Ascending aorta (tissue), 2 donors: Measurements from ENCODE around the gene MCRIP2. TPM values are rescaled to one million over a fixed set of nuclear protein-coding genes. Genes with fewer than 3 reads are reported as not detected.

Experiments used
- DNase-seq, 2 donors: peaks; one replicate each; pipeline ENCODE4 v3.0.0-alpha.2; 2019; ENCODE audit warnings: low spot score in 2 of 2
- H3K27ac ChIP-seq, 2 donors: fragments of 200-600 bp; sonication (generic); one replicate each; pipeline ENCODE4 v1.5.1; 2016 to 2017; ENCODE audit warnings: mild to moderate bottlenecking in 1 of 2
- H3K27me3 ChIP-seq: fragments of 200-600 bp; sonication (generic); one replicate; pipeline ENCODE4 v1.5.1; 2017
- H3K36me3 ChIP-seq, 2 donors: fragments of 200-600 bp; sonication (generic); one replicate each; pipeline ENCODE4 v1.5.1; 2016
- H3K4me1 ChIP-seq, 2 donors: fragments of 200-600 bp; sonication (generic); one replicate each; pipeline ENCODE4 v1.5.1; 2016 to 2017; ENCODE audit warnings: mild to moderate bottlenecking in 1 of 2
- H3K4me3 ChIP-seq, 2 donors: fragments of 200-600 bp; sonication (generic); one replicate each; pipeline ENCODE4 v1.5.1; 2016 to 2017; ENCODE audit warnings: mild to moderate bottlenecking in 1 of 2
- H3K9me3 ChIP-seq, 2 donors: fragments of 200-600 bp; sonication (generic); one replicate each; pipeline ENCODE4 v1.5.1; 2016
- intact Hi-C: fragments of 100-400 bp; cut with DNase I; formaldehyde crosslinking; loops from one replicate; pipeline ENCODE4 v1.15.1; 2023
- total RNA-seq: library from RNA; depleted of rRNA; stranded (reverse); fragments of >200 nt; gene quantifications from one replicate; pipeline ENCODE4 v1.1.0, GENCODE V29; 2016
- TF ChIP-seq, protein P1 (sequence below), 3 experiments: fragments of 200-600 bp in 2 of 3; fragments of 450-650 bp in 1 of 3; sonication (generic) in 2 of 3; IDR thresholded peaks; one replicate each; pipeline ENCODE4 v1.5.1; 2016 to 2019; ENCODE audit warnings: antibody characterized with exemption in 3 of 3, mild to moderate bottlenecking in 1 of 3, moderate library complexity in 1 of 3

MCRIP2 gene
- total RNA-seq, 1 donor from 2014 or later, result 92.9 TPM

DNA sequence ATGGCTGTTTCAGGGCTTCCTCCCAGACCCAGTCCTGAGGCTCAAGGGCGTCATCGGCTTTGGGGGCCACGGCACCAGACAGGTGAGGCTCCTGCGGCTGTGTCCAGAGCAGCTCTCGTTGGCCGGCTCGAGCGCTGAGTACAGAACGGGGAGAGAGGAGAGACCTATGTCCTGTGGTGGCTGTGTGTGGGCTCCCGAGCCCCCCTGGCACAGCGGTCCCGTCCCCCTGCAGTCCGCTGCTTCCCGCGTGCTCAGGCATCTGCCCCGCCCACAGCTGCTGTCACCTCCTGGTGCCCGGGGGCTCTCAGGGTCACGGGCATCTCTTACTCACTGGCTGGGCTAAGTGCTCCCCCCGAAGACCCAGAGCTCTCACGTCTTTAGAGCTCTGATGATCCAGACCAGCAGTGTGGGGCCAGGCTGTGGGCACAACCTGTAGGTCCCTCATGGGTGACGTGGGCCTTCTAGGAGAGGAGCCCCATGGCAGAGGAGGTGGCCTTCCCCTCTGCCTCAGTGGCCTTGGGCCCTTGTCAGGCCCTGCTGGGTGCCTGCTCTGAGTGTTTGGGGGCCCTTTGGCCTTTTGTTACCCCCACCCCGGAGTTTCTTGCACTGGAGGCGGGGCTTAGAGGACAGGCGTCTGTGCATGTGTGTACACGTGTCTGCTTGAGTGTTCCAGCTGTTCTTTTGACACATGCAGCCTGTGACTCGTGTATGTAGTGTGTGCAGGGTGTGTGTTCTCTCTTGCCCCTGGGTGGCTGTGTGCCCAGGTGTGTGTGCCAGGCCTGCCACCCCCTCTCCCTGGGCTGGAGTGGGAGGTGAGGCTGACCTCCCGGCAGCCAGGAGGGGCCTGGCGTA, 11.1 kb downstream of the MCRIP2 start:
- no peaks in the 10 kb centered on the region for H3K27me3 ChIP-seq
- H3K4me3 ChIP-seq, result no peak overlapping the region
- H3K27ac ChIP-seq, result no peak overlapping the region
- H3K4me1 ChIP-seq, result peaks cover 9 to 17% of the 10 kb centered on the region in 2 donors
- peaks cover 4 to 7% of the 10 kb centered on the region in 2 donors for H3K36me3 ChIP-seq
- intact Hi-C loops, result no loop called here
- no peaks in the 10 kb centered on the region for H3K9me3 ChIP-seq
- no peak for DNase-seq
- TF ChIP-seq, protein P1, sequence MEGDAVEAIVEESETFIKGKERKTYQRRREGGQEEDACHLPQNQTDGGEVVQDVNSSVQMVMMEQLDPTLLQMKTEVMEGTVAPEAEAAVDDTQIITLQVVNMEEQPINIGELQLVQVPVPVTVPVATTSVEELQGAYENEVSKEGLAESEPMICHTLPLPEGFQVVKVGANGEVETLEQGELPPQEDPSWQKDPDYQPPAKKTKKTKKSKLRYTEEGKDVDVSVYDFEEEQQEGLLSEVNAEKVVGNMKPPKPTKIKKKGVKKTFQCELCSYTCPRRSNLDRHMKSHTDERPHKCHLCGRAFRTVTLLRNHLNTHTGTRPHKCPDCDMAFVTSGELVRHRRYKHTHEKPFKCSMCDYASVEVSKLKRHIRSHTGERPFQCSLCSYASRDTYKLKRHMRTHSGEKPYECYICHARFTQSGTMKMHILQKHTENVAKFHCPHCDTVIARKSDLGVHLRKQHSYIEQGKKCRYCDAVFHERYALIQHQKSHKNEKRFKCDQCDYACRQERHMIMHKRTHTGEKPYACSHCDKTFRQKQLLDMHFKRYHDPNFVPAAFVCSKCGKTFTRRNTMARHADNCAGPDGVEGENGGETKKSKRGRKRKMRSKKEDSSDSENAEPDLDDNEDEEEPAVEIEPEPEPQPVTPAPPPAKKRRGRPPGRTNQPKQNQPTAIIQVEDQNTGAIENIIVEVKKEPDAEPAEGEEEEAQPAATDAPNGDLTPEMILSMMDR (IDR thresholded peaks at IDR 0.05), result no peak

DNA sequence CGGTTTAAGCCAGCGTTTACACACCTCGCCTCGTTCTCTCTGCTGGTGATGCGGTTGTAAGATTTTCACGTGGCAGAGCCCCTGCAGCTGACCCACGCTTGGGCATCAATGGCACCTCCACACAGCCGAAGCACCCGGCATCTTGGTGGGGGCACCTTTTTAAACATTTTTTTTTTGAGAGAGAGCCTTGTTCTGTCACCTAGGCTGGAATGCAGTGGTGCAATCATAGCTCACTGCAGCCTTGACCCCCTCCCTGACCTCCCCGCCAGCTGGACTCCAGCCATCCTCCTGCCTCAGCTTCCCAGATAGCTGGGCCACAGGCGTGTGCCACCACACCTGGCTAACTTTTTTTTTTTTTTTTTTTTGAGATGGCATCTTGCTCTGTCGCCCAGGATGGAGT, 12.4 kb downstream of the MCRIP2 start:
- Histone ChIP-seq H3K36me3 (peaks cover 4 to 7% of the 10 kb centered on the region in 2 donors), H3K9me3 (no peaks in the 10 kb centered on the region), H3K4me3 (no peak overlapping the region), H3K27me3 (no peaks in the 10 kb centered on the region), H3K27ac (no peak overlapping the region), H3K4me1 (peaks cover 0 to 7% of the 10 kb centered on the region in 2 donors)
- TF ChIP-seq, protein P1 (IDR thresholded peaks at IDR 0.05), result no peak
- intact Hi-C loops, result no loop called here
- no peak for DNase-seq

DNA sequence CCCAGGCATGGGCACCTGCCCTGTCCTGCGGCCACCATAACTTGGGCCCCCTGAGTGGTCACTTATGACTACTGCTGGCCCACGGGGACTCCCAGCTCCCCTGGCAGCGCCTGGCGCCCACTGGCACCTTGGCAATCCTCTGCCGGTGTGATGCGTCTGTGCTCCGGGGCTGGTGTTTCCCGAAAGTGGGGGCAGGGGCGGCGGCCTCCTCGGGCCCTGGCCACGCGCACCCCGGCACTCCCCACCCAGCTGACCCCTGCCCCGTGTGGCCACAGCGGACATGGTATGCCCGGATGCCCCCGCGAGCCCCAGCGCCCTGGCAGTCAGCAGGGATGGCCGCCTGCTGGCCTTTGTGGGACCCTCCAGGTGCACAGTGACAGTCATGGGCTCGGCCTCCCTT, 15.9 kb downstream of the MCRIP2 start:
- DNase-seq, result no peak
- TF ChIP-seq, protein P1 (IDR thresholded peaks at IDR 0.05), result no peak
- Histone ChIP-seq H3K27ac (no peak overlapping the region), H3K9me3 (no peaks in the 10 kb centered on the region), H3K4me1 (peaks cover 0 to 5% of the 10 kb centered on the region in 2 donors), H3K27me3 (no peaks in the 10 kb centered on the region), H3K36me3 (peaks cover 4 to 7% of the 10 kb centered on the region in 2 donors), H3K4me3 (no peak overlapping the region)
- intact Hi-C loops, result no loop called here

DNA sequence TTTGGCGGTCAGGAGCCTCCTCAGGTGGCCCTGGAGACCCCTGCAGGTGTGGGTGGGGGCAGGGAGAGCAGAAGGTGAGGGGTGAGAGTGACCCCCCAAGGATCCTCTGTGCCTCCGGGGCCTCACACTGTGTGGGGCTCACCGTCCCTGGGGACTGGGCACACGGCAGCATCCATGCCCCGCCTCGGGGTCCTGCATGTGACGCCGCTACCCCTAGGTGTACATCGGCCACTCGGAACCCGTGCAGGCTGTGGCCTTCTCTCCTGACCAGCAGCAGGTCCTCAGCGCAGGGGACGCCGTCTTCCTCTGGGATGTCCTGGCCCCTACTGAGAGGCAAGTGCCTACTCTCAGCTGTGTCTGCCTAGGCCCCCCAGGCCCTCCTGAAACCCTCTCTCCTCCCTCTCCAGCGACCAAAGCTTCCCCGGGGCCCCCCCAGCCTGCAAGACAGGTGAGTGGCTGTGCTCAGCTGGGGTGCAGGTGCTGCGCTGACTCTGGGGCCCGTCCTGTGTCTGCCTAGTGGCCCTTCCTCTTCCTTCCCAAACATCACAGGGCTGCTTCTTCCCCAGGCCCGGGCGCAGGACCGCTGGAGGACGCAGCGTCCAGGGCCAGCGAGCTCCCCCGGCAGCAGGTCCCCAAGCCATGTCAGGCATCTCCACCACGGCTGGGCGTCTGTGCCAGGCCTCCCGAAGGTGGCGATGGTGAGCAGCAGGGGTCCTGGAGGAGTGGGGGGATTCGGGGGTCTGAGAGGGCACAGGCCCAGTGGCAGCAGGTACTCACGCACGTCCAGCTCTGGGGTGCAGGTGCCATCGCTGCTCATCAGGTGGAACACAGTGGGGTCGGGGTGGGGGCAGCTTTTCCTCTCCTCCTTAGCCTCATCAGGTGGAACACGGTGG, 17.3 kb downstream of the MCRIP2 start:
- H3K36me3 ChIP-seq, result peaks cover 4 to 7% of the 10 kb centered on the region in 2 donors
- H3K9me3 ChIP-seq, result no peaks in the 10 kb centered on the region
- H3K27ac ChIP-seq, result no peak overlapping the region
- no peaks in the 10 kb centered on the region for H3K27me3 ChIP-seq
- intact Hi-C loops, result no loop called here
- TF ChIP-seq, protein P1 (IDR thresholded peaks at IDR 0.05), result no peak
- no peak overlapping the region for H3K4me3 ChIP-seq
- no peak for DNase-seq
- peaks cover 0 to 5% of the 10 kb centered on the region in 2 donors for H3K4me1 ChIP-seq

DNA sequence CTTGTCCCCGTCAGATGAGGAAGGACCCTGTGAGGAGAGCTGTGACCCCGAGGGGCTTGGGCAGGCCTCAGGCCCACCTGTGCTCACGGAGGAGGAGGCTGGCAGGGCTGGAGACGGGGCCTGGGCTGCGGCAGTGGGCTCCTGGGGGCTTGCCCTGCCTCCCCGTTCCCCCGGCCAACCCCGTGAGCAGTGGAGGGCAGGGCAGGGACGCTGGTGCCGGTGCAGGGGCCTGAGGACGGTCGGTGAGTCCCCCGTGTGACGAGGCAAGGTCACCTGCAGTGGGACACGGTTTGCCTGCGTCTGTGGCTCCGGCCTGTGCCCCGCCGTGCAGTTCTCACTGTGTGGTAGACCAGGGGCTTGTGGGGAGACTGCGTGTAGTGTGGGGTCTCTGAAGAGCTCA, 18.0 kb downstream of the MCRIP2 start:
- H3K27ac ChIP-seq, result no peak overlapping the region
- no peak overlapping the region for H3K4me3 ChIP-seq
- TF ChIP-seq, protein P1 (IDR thresholded peaks at IDR 0.05), result no peak
- peaks cover 0 to 5% of the 10 kb centered on the region in 2 donors for H3K4me1 ChIP-seq
- peaks cover 4 to 7% of the 10 kb centered on the region in 2 donors for H3K36me3 ChIP-seq
- no peaks in the 10 kb centered on the region for H3K27me3 ChIP-seq
- no peak for DNase-seq
- no peaks in the 10 kb centered on the region for H3K9me3 ChIP-seq
- intact Hi-C loops, result loop anchor here (2.0 to 10.0 kb wide), 2 partner anchors 23 to 265 kb away; partner anchors contain the start of genes METTL26 and NME4
